Pons (tissue), 1 donor: ENCODE results near the gene EPB41L4B.
A peak's percentile ranks its signal among the peaks of the same experiment; 100 is the strongest.

Experiments
- DNase-seq: peaks from one replicate; pipeline ENCODE4 v3.0.0-alpha.2; 2016; ENCODE audit warnings: low spot score

The EPB41L4B gene

GRCh38 chr9:109320331-109320741 is 523 bp downstream of the EPB41L4B start:
- DNase-seq: no peak

- no peak for DNase-seq
Measured at GRCh38 chr9:109319626-109320241, 1.1 kb downstream of the EPB41L4B start.

- no peak for DNase-seq
Measured at GRCh38 chr9:109319017-109319625, 1.7 kb downstream of the EPB41L4B start.

- no peak for DNase-seq
Measured at GRCh38 chr9:109317979-109318741, 2.7 kb downstream of the EPB41L4B start.

GRCh38 chr9:109317311-109317978 is 3.4 kb downstream of the EPB41L4B start:
- no peak for DNase-seq

- DNase-seq: peak; percentile 86
Measured at GRCh38 chr9:109316207-109316640, 4.6 kb downstream of the EPB41L4B start.

- DNase-seq: no peak
Measured at GRCh38 chr9:109315480-109316206, 5.2 kb downstream of the EPB41L4B start.

GRCh38 chr9:109314011-109314531 is 6.8 kb downstream of the EPB41L4B start:
- no peak for DNase-seq

- DNase-seq: no peak
Measured at GRCh38 chr9:109313351-109313750, 7.5 kb downstream of the EPB41L4B start.

- DNase-seq: no peak
Measured at GRCh38 chr9:109312783-109313182, 8.1 kb downstream of the EPB41L4B start.

GRCh38 chr9:109311731-109312130 is 9.1 kb downstream of the EPB41L4B start:
- DNase-seq: no peak

- DNase-seq: no peak
Measured at GRCh38 chr9:109311286-109311685, 9.6 kb downstream of the EPB41L4B start.

GRCh38 chr9:109310486-109310901 is 10.4 kb downstream of the EPB41L4B start:
- no peak for DNase-seq

- no peak for DNase-seq
Measured at GRCh38 chr9:109309282-109309681, 11.6 kb downstream of the EPB41L4B start.

- DNase-seq: no peak
Measured at GRCh38 chr9:109307380-109308240, 13.2 kb downstream of the EPB41L4B start.

GRCh38 chr9:109305801-109306200 is 15.1 kb downstream of the EPB41L4B start:
- DNase-seq: no peak

- DNase-seq: no peak
Measured at GRCh38 chr9:109304347-109304746, 16.5 kb downstream of the EPB41L4B start.

- DNase-seq: no peak
Measured at GRCh38 chr9:109303900-109304299, 17.0 kb downstream of the EPB41L4B start.

GRCh38 chr9:109302606-109303005 is 18.3 kb downstream of the EPB41L4B start:
- no peak for DNase-seq

GRCh38 chr9:109301012-109301411 is 19.8 kb downstream of the EPB41L4B start:
- no peak for DNase-seq

- DNase-seq: no peak
Measured at GRCh38 chr9:109299891-109300290, 21.0 kb downstream of the EPB41L4B start.
